ENCODE results near the gene ZNF200.
A peak's percentile ranks its signal among the peaks of the same experiment; 100 is the strongest.
"Not testable (repeated sequence)": the region's sequence is repeated elsewhere in the genome, so short reads cannot be mapped to it uniquely, and the experiment has no call there.

Gene ZNF200, protein sequence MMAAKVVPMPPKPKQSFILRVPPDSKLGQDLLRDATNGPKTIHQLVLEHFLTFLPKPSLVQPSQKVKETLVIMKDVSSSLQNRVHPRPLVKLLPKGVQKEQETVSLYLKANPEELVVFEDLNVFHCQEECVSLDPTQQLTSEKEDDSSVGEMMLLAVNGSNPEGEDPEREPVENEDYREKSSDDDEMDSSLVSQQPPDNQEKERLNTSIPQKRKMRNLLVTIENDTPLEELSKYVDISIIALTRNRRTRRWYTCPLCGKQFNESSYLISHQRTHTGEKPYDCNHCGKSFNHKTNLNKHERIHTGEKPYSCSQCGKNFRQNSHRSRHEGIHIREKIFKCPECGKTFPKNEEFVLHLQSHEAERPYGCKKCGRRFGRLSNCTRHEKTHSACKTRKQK

DNA sequence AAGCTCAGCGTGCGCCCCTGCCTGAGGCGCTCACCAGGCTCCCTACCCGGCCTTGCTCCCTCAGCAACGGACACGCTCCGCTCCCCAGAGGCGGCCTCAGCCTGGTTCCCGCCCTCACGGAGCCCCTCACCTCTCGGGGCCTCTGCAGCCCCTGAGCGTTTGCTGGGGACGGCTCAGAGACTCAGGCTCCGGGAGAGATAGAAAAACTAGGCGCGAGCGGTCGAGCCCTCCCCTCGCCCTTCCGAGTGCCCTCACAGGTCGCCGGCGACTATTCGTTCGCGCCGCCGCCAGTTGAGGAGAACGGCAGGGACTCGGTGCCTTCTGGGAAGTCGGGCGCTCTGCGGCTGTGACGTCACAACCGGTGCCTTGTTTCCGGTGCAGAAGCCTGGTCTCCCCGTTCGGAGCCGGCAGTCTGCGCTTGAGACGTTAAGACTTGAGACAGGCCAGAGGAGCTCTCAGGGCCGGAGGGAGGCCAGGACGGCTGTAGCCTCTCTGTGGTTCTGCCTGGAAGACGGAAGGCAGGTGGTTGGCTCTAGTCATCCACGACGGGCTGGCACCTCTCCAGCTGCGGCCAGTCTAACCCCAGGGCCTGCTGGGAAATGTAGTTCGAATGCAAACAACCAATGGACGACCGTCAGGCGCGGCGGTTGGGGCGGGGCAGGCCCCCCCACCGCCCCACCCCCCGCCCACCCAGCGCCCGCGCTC, at the start of gene ZNF200:
TSS of gene ZNF200 (minus strand) at position 302 of the 705 bp plus-strand sequence. CDS start 1,403 bp downstream, outside the sequence.
- peak; percentile 90 to 94 for DNase-seq

DNA sequence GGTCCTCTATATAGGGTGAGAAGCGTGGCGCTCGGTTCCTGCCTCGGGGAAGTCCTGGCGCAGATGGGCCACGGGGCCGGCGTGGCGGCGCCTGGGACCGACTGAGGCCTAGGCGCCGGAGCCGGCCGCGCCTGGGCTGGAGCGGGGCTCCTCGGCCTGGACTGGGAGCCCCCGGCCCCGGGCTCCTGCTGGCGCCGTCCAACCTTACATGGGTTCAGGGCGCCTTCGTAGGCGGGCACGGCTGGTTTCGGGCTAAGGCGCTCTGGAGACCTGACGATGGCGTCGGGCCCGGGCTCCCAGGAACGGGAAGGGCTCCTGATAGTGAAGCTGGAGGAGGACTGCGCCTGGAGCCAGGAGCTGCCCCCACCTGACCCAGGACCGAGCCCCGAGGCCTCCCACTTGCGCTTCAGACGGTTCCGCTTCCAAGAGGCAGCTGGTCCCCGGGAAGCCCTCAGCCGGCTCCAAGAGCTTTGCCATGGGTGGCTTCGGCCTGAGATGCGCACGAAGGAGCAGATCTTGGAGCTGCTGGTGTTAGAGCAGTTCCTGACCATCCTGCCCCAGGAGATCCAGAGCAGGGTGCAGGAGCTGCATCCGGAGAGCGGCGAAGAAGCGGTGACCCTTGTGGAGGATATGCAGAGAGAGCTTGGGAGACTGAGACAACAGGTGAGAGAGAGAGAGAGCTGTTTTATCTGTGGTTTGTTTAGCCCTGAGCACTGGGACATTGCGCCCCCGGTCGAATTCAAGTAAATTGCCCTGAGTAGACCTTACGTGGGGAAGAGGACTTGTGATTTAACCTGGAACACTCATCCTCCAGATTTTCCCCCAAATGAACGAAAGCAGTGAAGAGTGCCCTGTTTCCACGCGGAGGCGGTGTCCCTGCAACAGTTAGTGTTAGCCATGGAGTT, 48.8 kb upstream of the ZNF200 start:
- no peak for DNase-seq

DNA sequence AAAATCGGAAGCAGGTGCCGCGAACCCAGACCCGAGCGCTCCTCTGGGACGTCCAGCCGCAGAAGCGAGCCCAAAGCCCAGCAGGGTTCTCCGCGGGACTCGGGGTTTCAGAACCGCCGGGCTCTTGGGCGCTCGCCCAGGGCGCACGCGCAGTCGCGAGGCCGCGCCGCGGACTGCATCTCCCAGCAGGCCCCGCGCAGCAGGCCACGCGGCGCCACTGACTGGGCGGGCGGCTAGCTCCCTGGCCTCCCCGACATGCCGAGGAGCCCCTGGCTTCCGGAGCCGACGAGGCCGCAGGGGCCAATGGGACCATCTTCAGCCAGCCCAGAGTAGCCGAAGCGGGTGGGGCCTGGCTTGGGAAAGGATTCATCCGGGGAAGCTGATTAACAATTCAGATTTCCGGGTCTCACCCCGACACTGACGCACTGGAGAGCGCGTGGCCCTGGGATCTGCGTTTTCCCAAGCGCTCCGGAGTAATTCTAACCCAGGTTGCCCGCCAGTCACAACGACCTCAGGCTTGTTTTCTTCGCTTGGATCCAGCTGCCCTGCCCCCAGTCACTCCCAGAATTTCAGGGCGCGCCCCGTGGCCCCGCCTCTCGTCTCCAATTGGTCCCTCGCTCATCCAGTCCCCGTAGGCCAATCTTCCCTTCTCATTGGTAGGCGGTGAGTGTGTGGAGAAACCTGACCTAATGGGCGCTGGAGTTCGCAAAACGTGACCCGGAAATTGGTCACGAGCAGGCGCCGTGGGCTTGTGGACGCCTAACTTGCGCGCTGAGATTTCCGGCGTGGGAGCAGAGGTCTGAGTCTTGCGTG, 48.0 kb upstream of the ZNF200 start, which contains the start of gene ZNF263:
TSS of gene ZNF263 (plus strand) at position 762 of the 813 bp plus-strand sequence. CDS start 328 bp downstream, outside the sequence.
- peak; percentile 92 to 97 for DNase-seq

DNA sequence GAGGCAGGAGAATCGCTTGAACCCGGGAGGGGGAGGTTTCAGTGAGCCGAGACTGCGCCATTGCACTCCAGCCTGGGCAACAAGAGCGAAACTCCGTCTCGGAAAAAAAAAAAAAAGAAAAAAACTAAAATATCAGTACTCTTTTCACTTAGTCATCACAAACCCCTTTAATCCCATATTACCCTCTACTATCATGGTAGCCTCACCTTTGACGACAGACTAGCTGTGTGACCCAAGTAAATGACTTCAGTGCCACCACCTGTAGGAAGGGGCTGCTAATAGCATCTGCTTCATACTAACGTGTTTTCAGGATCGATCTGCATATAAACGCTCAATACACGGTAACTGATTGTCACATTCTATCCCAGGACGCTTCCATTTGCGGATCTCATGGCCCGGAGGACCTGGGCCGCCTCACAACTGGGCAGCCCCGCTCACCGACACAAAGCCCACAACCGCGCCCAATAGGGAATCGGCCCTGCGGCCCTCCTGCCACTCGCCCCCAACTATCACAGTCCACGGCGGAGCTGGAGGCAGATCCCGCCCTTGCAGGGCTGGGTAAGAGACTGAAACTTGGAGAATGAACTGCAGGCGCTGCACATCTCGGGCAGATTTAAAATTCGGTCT, 47.3 kb upstream of the ZNF200 start:
- DNase-seq, result peak; percentile 49 to 77

DNA sequence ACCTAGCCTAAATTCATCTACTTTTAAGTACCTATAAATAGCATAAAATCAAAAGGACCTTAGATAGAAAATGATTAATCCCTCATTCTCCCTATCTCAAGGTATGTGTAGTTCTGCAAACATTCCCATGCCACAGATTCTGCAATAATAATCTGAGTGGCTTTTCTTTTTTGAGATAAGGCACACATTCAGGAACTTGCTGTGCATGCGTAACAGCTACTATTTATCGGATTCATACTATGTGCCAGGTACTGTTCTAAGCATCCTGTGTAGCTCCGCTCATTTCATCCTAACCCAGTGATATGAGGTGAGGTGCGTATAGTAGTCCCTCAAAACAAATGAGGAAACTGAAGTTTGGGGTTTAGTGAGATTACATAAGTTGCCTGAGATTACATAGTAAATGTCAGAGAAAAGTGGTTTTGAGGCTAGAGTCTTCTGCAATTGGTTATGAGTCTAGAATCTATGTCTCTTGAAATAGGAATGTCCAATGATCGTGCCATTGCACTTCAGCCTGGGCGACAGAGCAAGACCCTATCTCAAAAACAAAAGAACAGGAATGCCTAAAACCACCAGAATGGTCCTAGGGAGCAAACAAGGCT, 46.4 kb upstream of the ZNF200 start:
- no peak for DNase-seq

DNA sequence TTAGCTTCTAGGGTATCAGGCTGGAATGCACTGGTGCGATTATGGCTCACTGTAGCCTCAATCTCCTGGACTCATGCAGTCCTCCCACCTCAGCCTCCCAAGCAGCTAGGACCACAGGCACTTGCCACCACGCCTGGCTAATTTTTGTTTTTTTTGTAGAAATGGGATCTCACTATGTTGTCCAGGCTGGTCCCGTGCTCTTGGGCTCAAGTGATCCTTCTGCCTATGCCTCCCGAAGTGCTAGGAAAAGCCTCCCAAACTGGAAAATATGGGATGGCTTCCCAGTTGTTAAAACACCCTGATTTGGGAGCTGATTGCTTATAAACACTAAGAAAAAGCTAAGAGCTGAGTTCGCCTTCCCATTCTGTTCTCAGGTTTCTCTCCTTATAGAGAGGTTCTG, 41.7 kb upstream of the ZNF200 start:
- DNase-seq, result no peak

DNA sequence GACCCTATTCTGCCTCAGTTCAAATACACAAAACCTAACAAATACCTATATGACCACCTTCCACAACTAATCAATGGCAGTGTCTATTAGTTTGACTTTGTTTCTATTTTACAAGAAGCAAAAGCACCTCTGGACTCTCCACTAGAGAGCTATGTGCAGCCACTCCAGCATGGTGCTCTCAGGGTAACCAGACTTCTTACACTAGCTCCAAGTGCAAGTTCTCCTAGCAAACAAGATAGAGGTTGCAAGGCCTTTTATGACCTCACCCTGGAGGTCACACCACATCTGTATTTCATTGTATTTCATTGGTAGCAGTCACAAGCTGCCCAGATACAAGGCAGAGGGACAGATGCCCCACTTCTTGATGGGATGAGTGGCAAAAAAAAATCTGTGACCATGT, 40.0 kb upstream of the ZNF200 start:
- no peak for DNase-seq

DNA sequence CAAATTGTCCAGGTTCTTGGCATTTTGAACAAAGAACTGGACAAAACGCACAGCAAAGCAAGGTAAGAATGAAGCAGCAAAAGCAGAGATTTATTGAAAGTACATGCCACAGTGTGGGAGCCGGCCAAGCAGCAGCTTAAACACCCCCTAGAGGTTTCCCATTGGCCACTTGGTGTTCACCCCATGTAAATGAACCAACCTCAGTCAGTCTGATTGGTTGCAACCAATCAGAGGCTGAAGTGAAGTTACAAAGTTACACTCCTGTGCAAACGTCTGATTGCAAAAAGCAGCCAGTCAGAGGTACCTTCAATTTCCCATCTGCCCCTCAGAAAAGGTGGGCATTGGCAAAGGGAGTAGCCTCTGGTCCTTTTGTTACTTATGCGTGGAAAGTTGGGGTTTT, 39.5 kb upstream of the ZNF200 start:
- DNase-seq, result no peak

DNA sequence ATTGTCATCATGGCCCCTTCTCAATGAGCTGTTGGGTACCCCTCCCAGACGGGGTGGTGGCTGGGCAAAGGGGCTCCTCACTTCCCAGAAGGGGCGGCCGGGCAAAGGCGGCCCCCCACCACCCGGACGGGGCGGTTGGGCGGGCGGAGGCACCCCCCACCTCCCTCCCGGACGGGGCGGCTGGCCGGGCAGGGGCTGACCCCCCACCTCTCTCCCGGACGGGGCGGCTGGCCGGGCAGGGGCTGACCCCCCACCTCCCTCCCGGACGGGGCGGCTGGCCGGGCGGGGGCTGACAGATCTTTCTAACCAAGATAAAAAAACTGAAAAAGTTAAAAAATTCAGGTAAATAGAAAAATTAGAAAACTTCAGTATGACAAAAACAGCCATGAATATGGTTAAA, 36.3 kb upstream of the ZNF200 start:
- not testable (repeated sequence) for DNase-seq

DNA sequence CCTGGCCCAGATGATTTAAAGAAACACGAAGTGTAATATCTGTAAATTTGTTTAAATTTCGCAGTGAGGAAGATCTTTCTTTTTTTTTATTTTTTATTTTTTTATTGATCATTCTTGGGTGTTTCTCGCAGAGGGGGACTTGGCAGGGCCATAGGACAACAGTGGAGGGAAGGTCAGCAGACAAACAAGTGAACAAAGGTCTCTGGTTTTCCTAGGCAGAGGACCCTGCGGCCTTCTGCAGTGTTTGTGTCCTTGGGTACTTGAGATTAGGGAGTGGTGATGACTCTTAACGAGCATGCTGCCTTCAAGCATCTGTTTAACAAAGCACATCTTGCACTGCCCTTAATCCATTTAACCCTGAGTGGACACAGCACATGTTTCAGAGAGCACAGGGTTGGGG, 35.8 kb upstream of the ZNF200 start:
- not testable (repeated sequence) for DNase-seq

DNA sequence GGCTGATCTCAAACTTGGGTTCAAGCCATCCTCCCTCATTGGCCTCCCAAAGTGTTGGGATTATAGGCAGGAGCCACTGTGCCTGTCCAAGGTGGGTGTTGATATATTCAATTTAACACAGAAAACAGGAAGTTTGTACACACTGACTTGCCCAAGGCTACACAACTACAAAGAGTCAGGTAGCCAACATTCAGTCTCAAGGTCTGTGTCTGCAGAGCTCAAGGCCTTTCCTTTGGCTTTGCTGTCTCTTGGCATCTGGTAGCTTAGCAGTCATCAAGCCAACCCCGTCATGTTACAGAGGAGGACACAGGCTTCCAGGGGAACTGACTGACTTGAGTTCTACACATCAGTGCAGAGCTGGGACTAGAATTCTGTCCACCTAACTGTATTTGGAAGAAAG, 33.3 kb upstream of the ZNF200 start:
- no peak for DNase-seq

DNA sequence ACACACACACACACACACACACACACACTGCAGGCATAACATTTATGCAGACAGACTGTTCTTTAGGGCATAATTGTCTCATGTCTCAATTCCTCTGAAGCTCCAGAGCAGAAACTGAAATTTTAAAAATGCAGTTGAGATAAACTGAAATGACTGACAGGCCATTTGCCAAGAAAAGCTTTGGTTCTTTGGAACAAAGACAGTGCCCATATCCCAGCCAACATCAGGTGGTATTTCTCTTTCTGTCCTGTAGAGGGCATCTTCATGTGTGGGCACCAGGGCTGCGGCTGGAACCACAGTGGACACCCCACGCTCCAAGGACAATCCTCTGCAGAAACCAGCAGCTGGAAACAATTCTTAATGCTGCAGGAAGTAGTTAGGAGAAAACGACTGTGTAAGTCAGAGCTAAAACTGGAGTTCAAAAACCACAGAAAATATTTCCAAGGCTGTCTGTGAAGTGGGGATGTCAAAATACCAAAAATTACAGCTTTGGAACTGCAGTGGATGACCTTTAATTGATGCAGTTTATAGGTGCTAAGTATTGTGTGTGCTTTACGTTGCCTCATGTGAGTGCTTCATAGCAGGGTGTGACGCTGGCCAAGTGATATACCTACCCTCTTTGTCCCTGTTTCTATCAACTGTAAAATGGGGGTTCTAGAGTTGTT, 32.0 kb upstream of the ZNF200 start:
- DNase-seq, result peak in 1 of 2 experiments; percentile 37

DNA sequence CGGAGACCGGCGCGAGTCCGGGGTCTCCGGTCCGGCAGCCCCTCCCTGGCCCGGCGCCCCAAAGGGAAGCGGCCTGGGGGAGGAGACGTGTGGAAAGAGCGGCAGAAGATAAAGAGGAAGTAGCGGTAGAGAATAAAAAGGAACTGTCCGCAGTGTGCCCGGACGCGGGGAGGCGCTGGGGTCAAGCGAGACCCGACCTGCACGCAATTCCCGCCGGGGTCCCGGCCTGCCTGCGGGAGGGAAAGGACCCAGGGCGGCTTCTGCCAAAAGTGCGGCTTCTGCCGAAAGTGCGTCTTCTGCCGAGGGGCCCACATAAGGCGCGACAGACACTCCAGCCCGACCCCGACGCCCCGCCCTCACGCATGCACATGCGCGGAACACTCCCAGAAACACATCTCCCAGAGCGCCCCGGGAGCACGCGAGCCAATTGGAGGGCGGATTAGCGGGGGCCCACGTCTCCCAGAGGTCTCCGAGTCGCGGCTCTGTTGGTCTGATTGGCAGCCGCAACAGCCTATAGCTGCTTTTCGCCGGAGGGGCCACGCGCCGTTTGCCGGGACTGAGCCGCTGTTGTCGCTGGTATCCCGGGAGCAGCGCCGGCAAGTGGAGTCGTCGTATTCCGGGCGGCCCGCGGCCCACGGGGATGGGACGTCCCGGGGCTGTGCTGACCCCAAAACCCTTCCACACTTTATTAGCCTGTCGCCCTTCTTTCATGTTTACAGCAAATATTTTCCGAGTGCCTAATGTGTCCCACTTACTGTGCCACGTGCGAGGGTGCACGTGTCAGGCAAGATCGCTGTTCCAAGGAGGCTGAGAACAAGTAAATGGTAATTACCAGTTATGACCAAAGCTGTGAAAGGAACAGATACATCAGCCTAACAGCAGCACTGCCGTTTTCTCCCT, 29.4 kb upstream of the ZNF200 start:
- DNase-seq, result peak; percentile 97 to 99

DNA sequence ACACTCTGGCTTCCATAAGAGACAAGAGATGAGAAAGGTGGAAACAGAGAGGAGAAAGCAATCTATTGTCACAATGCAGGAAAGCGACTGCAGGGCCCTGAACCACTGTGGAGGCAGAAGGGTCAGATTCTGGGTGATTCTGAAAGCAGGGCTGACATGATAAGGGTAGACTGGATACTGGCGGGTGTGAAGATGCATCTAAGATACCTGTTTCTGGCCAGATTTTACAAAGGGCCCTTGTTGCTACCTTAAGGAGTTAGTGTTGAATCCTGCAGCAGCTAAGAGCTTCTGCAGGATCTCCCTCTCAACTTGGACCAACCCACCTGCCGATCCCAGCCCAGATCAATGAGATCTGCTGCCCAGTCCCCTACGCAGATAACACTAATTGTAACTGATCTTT, 27.6 kb upstream of the ZNF200 start:
- no peak for DNase-seq

DNA sequence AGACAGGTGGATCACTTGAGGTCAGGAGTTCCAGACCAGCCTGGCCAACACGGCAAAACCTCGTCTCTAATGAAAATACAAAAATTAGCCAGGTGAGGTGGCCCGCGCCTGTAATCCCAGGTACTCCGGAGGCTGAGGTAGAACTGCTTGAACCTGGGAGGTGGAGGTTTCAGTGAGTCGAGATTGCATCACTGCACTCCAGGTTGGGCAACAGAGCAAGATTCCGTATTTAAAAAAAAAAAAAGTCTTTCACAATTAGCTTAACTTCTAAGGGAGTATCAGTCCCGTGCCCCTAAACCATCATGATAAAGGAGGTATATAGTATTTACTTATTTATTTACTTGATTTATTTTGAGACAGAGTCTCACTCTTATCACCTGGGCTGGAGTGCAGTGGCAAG, 24.9 kb upstream of the ZNF200 start:
- DNase-seq, result no peak

DNA sequence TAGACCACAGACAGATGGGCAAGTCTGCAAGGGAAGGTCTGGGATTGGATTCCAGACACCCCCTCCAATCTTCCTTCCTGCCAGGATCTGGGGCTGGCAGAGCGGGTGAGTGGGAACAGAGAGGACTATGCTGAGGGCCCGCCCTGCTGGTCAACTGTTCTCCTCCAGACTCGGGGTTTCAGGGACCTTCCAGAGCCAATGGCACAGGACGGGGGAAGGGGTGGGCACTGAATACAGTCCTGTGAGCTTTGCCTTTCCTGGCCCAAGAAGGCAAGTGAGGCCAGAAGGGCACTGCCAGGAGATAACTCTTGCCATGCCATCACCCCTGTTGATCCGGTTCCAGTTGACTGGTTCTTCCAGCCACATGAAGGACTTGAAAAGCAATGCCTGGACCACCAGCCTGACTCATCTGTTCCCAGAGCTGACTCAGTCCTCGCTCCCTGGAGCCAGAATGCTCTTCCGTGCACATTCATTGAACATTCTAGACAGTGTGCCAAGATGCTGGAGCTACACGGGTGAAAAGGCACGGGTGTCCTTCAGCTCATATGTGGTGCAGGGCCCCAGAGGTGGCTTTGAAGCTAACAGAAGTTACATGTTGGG, 22.0 kb upstream of the ZNF200 start:
- no peak for DNase-seq

DNA sequence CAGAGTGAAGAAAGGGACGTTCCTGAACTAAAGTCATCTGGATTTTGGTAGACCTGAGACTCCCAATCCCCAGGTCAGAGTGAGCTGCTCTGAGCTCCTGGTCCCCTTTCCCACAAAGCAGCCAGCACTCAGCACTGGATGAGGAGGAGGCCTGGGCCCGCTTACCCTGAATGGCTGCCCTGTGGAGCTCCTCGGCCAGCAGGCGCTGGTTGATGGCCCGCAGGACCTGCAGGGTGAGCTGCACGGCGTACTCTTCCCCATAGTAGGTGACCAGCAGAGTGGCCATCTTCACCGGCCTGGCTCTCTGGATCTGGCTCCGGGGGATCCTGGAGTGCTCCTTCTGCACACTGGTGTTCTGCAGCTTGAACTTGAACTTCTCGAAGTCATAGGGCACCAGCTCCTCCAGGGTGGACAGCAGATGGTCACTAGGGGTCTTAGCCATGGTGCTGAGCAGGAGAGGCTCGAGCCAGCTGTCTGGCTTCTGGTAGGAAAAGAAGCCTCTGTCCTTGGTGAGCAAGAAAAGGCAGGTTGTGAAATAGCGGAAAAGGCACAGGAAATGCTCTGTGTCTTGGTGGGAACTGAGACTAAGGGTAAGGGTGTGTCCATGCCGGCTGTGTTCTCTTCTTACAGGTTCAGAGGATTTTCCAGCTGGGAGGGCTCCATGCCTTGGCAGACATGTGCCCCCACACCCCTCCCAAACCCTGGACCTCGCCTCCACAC, 21.3 kb upstream of the ZNF200 start, which contains the start of gene MEFV:
TSS of gene MEFV (minus strand) at position 488 of the 720 bp plus-strand sequence. CDS start at position 442, 46 bp downstream.
- no peak for DNase-seq

DNA sequence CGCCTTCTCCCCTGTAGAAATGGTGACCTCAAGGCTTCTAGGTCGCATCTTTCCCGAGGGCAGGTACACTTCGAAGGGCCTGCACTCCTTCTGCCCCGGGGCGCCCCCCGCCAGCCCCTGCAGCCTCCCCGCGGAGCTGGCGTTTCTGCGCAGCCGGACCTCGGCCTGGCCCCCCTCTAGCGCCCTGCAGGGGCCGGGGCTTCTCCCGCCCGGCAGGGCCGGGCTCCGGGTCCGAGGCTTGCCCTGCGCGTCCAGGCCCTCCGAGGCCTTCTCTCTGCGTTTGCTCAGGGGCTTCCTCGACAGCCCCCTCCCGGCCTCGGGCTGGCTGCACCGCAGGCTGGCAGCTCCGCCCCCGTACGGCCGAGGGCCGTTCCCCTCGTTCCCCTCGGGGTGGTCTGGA, 19.4 kb upstream of the ZNF200 start:
- no peak for DNase-seq
